HEK293 (cell line): ENCODE data around the gene BCAS3.
A peak's percentile ranks its signal among the peaks of the same experiment; 100 is the strongest.

ENCODE experiments used
- CTCF ChIA-PET: fragments of 350-600 bp; formaldehyde crosslinking; extraction: SDS; loops from one replicate; lab custom pipeline; 2021; ENCODE audit warnings: antibody characterized with exemption; lab: Yijun Ruan, JAX
- POLR2A ChIA-PET: fragments of 300-600 bp; formaldehyde crosslinking; extraction: SDS; loops from one replicate; lab custom pipeline; 2020; ENCODE audit warnings: antibody characterized with exemption, inconsistent platforms; lab: Yijun Ruan, JAX
- H3K27ac ChIP-seq: fragments of 200-500 bp; sonication (Bioruptor generic); 2 replicates; pipeline ENCODE4 v1.5.1; 2014; ENCODE audit warnings: low read depth, low read length, control low read depth, inconsistent platforms; ENCODE audit errors: extremely low read depth
- H3K36me3 ChIP-seq, 2 experiments: fragments of 200-500 bp in 1 of 2; sonication (Bioruptor generic) in 1 of 2; 1 replicate in 1 of 2; 2 replicates in 1 of 2; pipeline ENCODE4 v1.5.1; 2014 to 2017; ENCODE audit warnings: inconsistent platforms in 2 of 2, low read length in 2 of 2; ENCODE audit not compliant: control insufficient read depth in 2 of 2, insufficient read depth in 1 of 2
- H3K4me1 ChIP-seq: fragments of 200-500 bp; sonication (Bioruptor generic); 2 replicates; pipeline ENCODE4 v1.5.1; 2014; ENCODE audit warnings: mild to moderate bottlenecking, low read length, inconsistent platforms; ENCODE audit not compliant: control insufficient read depth, insufficient read depth
- H3K4me3 ChIP-seq: 2 replicates; pipeline ENCODE4 v1.5.1; 2011; ENCODE audit warnings: low read depth, mild to moderate bottlenecking, control low read depth, low read length, moderate library complexity
- H3K9me3 ChIP-seq: fragments of 200-500 bp; sonication (Bioruptor generic); 2 replicates; pipeline ENCODE4 v1.5.1; 2014; ENCODE audit warnings: low read depth, low read length, inconsistent platforms; ENCODE audit not compliant: control insufficient read depth, insufficient read depth
- ATF2 ChIP-seq: fragments of 450-650 bp; formaldehyde crosslinking; IDR thresholded peaks from 2 replicates; pipeline ENCODE4 v1.5.1; 2016; ENCODE audit warnings: missing biosample characterization, missing genetic modification characterization, low read depth
- MZF1 ChIP-seq: fragments of 450-650 bp; formaldehyde crosslinking; IDR thresholded peaks from 2 replicates; pipeline ENCODE4 v1.5.1; 2017; ENCODE audit warnings: missing biosample characterization, missing genetic modification characterization, borderline replicate concordance
- PBX3 ChIP-seq: sonication (generic); formaldehyde crosslinking; IDR thresholded peaks from 2 replicates; pipeline ENCODE4 v1.8.1; 2022; ENCODE audit warnings: mild to moderate bottlenecking, moderate library complexity, missing genetic modification reagents
- PRDM1 ChIP-seq: fragments of 450-650 bp; formaldehyde crosslinking; IDR thresholded peaks from 2 replicates; pipeline ENCODE4; 2016; ENCODE audit warnings: missing biosample characterization, missing genetic modification characterization
- TRIM28 ChIP-seq: IDR thresholded peaks from 2 replicates; pipeline ENCODE4 v1.6.1; 2011; ENCODE audit warnings: low read length, control low read depth, borderline replicate concordance
- ZBTB10 ChIP-seq: fragments of 450-650 bp; formaldehyde crosslinking; IDR thresholded peaks from 2 replicates; pipeline ENCODE4 v1.5.1; 2016; ENCODE audit warnings: missing biosample characterization, missing genetic modification characterization
- ZBTB48 ChIP-seq: fragments of 450-650 bp; formaldehyde crosslinking; IDR thresholded peaks from 2 replicates; pipeline ENCODE4 v1.5.1; 2016; ENCODE audit warnings: missing biosample characterization, missing genetic modification characterization
- ZBTB8A ChIP-seq: fragments of 450-650 bp; formaldehyde crosslinking; IDR thresholded peaks from 2 replicates; pipeline ENCODE4 v1.5.1; 2016; ENCODE audit warnings: missing biosample characterization, missing genetic modification characterization
- ZEB2 ChIP-seq: fragments of 450-650 bp; formaldehyde crosslinking; IDR thresholded peaks from 2 replicates; pipeline ENCODE4 v1.5.1; 2016; ENCODE audit warnings: missing biosample characterization, missing genetic modification characterization
- ZNF132 ChIP-seq: fragments of 450-650 bp; formaldehyde crosslinking; IDR thresholded peaks from 2 replicates; pipeline ENCODE4 v1.5.1; 2017; ENCODE audit warnings: missing biosample characterization, missing genetic modification characterization, borderline replicate concordance
- ZNF174 ChIP-seq: fragments of 450-650 bp; formaldehyde crosslinking; IDR thresholded peaks from 2 replicates; pipeline ENCODE4 v1.5.0; 2017; ENCODE audit warnings: missing biosample characterization, mild to moderate bottlenecking, missing genetic modification characterization
- ZNF175 ChIP-seq: fragments of 450-650 bp; formaldehyde crosslinking; IDR thresholded peaks from 2 replicates; pipeline ENCODE4 v1.5.1; 2016; ENCODE audit warnings: missing biosample characterization, missing genetic modification characterization
- ZNF2 ChIP-seq: fragments of 450-650 bp; formaldehyde crosslinking; IDR thresholded peaks from 2 replicates; pipeline ENCODE4 v1.5.1; 2016; ENCODE audit warnings: missing biosample characterization, missing genetic modification characterization
- ZNF223 ChIP-seq: fragments of 450-650 bp; formaldehyde crosslinking; IDR thresholded peaks from 2 replicates; pipeline ENCODE4 v1.5.1; 2016; ENCODE audit warnings: missing biosample characterization, missing genetic modification characterization
- ZNF404 ChIP-seq: fragments of 450-650 bp; formaldehyde crosslinking; IDR thresholded peaks from 2 replicates; pipeline ENCODE4 v1.5.1; 2017; ENCODE audit warnings: missing biosample characterization, missing genetic modification characterization
- ZNF423 ChIP-seq: fragments of 450-650 bp; formaldehyde crosslinking; IDR thresholded peaks from 2 replicates; pipeline ENCODE4 v1.5.1; 2016; ENCODE audit warnings: missing biosample characterization, missing genetic modification characterization
- ZNF561 ChIP-seq: fragments of 450-650 bp; IDR thresholded peaks from 2 replicates; pipeline ENCODE4 v1.5.1; 2018; ENCODE audit warnings: missing biosample characterization, missing genetic modification characterization, borderline replicate concordance
- ZNF596 ChIP-seq: fragments of 450-650 bp; IDR thresholded peaks from 2 replicates; pipeline ENCODE4 v1.5.0; 2018; ENCODE audit warnings: missing biosample characterization, mild to moderate bottlenecking, missing genetic modification characterization, moderate library complexity
- ZNF600 ChIP-seq: fragments of 450-650 bp; formaldehyde crosslinking; IDR thresholded peaks from 2 replicates; pipeline ENCODE4 v1.5.1; 2016; ENCODE audit warnings: missing biosample characterization, missing genetic modification characterization
- ZNF670 ChIP-seq: fragments of 450-650 bp; formaldehyde crosslinking; IDR thresholded peaks from 2 replicates; pipeline ENCODE4 v1.5.1; 2016; ENCODE audit warnings: missing biosample characterization, missing genetic modification characterization, low read depth
- TF ChIP-seq, protein P1 (sequence below): fragments of 450-650 bp; formaldehyde crosslinking; IDR thresholded peaks from 2 replicates; pipeline ENCODE4 v1.5.1; 2016; ENCODE audit warnings: missing biosample characterization, missing genetic modification characterization
- TF ChIP-seq, protein P2 (sequence below): fragments of 450-650 bp; formaldehyde crosslinking; IDR thresholded peaks from 2 replicates; pipeline ENCODE4 v1.5.1; 2016; ENCODE audit warnings: missing biosample characterization, missing genetic modification characterization

The BCAS3 gene

DNA sequence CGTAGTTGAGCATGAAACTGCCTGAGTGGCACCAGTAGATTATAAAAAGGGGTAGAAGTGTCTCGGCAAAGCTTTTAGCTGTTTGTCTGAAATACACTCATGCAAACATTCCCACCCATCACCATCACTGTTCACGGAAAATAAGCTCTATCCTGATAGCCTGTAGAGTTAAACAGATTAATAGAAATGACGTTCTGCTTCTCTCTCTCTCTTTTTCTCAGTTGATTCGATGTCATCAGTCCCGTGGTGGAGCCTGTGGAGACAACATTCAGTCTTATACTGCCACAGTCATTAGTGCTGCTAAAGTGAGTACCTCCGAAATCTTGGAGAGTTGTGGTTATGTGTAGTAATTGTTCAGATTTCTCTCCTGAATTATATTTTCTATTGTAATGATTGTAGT, 224.7 kb downstream of the BCAS3 start:
- Histone ChIP-seq H3K9me3 (no peaks in the 10 kb centered on the region), H3K36me3 (peaks cover 3% of the 10 kb centered on the region in 2 experiments), H3K27ac (no peak overlapping the region), H3K4me1 (peaks cover 4% of the 10 kb centered on the region; the same call in 1 of the 2 replicates), H3K4me3 (no peak overlapping the region)
- TF ChIP-seq TRIM28 (peak; percentile 53; the same call in 1 of the 2 replicates), ZNF600 (tag by site-specific recombination) (no peak)
- CTCF ChIA-PET = interaction anchor here (2.3 kb wide), 1 partner anchor 182 kb away, joined by 8 read pairs; no protein-coding TSS in a partner anchor
- POLR2A ChIA-PET = no interaction called here

- peaks cover 6% of the 10 kb centered on the region; the same call in 1 of the 2 replicates for H3K4me1 ChIP-seq
- H3K36me3 ChIP-seq = peaks cover 3% of the 10 kb centered on the region in 2 experiments
- H3K9me3 ChIP-seq = no peaks in the 10 kb centered on the region
- no peak for TF ChIP-seq ZNF132 (tag by site-specific recombination)
- TF ChIP-seq, protein P1, sequence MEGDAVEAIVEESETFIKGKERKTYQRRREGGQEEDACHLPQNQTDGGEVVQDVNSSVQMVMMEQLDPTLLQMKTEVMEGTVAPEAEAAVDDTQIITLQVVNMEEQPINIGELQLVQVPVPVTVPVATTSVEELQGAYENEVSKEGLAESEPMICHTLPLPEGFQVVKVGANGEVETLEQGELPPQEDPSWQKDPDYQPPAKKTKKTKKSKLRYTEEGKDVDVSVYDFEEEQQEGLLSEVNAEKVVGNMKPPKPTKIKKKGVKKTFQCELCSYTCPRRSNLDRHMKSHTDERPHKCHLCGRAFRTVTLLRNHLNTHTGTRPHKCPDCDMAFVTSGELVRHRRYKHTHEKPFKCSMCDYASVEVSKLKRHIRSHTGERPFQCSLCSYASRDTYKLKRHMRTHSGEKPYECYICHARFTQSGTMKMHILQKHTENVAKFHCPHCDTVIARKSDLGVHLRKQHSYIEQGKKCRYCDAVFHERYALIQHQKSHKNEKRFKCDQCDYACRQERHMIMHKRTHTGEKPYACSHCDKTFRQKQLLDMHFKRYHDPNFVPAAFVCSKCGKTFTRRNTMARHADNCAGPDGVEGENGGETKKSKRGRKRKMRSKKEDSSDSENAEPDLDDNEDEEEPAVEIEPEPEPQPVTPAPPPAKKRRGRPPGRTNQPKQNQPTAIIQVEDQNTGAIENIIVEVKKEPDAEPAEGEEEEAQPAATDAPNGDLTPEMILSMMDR (tag by site-specific recombination) = no peak
- no peak for TF ChIP-seq PRDM1 (tag by site-specific recombination)
- TF ChIP-seq ZEB2 (tag by site-specific recombination) = no peak
- TF ChIP-seq ZNF174 (tag by site-specific recombination) = no peak
- no peak for TF ChIP-seq ZNF2 (tag by site-specific recombination)
- TF ChIP-seq ZNF223 (tag by site-specific recombination) = no peak
- TF ChIP-seq, all 188 proteins: peak for 0
- Histone ChIP-seq H3K27ac (no peak overlapping the region), H3K4me3 (no peak overlapping the region)
- ChIA-PET POLR2A (no interaction called here), CTCF (no interaction called here)
These were observed 226.9 kb downstream of the BCAS3 start for GRCh38 chr17:60904582-60904981.

DNA sequence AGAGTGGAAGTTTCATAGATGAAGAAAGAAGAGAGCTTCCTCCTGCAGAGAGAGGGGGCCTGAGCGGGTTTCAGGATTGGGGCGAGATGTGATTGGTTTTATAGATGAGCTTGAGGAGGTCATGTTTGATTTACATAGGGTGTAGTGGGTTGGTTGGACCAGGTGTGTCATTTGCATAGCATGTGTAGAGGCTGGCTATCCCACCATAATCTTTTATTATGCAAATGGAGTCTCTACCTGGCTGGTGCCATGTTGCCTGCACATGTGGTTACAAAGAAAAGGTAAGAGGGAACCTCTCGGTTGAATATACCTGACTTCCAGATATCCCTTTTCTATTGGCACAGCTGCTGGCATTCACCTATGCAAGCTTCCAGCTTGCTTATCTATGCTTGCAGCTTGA, 228.1 kb downstream of the BCAS3 start:
- Histone ChIP-seq H3K27ac (no peak overlapping the region), H3K4me3 (no peak overlapping the region), H3K4me1 (peaks cover 6% of the 10 kb centered on the region; the same call in 1 of the 2 replicates), H3K9me3 (no peaks in the 10 kb centered on the region), H3K36me3 (peaks cover 3% of the 10 kb centered on the region in 2 experiments)
- ChIA-PET CTCF (interaction anchor here (0.9 kb wide), 1 partner anchor 185 kb away, joined by 3 read pairs; no protein-coding TSS in a partner anchor), POLR2A (no interaction called here)
- no peak for TF ChIP-seq MZF1 (tag by site-specific recombination)
- no peak for TF ChIP-seq ATF2
- TF ChIP-seq PBX3 (CRISPR knock-in tag) = no peak
- TF ChIP-seq ZNF561 (tag by site-specific recombination) = no peak
- no peak for TF ChIP-seq ZNF175 (tag by site-specific recombination)
- TF ChIP-seq ZNF423 (tag by site-specific recombination) = no peak
- TF ChIP-seq, protein P2, sequence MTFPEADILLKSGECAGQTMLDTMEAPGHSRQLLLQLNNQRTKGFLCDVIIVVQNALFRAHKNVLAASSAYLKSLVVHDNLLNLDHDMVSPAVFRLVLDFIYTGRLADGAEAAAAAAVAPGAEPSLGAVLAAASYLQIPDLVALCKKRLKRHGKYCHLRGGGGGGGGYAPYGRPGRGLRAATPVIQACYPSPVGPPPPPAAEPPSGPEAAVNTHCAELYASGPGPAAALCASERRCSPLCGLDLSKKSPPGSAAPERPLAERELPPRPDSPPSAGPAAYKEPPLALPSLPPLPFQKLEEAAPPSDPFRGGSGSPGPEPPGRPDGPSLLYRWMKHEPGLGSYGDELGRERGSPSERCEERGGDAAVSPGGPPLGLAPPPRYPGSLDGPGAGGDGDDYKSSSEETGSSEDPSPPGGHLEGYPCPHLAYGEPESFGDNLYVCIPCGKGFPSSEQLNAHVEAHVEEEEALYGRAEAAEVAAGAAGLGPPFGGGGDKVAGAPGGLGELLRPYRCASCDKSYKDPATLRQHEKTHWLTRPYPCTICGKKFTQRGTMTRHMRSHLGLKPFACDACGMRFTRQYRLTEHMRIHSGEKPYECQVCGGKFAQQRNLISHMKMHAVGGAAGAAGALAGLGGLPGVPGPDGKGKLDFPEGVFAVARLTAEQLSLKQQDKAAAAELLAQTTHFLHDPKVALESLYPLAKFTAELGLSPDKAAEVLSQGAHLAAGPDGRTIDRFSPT (tag by site-specific recombination) = no peak
- no peak for TF ChIP-seq ZNF670 (tag by site-specific recombination)
- no peak for TF ChIP-seq ZBTB8A (tag by site-specific recombination)
- TF ChIP-seq ZNF404 (tag by site-specific recombination) = no peak
- no peak for TF ChIP-seq ZBTB48 (tag by site-specific recombination)
- TF ChIP-seq ZBTB10 (tag by site-specific recombination) = no peak
- no peak for TF ChIP-seq ZNF596
